HepG2 (cell line): ENCODE measurements around the gene ANKRD61. TPM values are rescaled to one million over a fixed set of nuclear protein-coding genes. Genes with fewer than 3 reads are reported as not detected.
"Not testable (repeated sequence)": the region's sequence is repeated elsewhere in the genome, so short reads cannot be mapped to it uniquely, and the experiment has no call there.

Experiments
- ATAC-seq: fragments of 200-7000 bp; cut with Tn5 transposase; 3 replicates; pipeline ENCODE4 v1.9.1; 2020; ENCODE audit warnings: mild to moderate bottlenecking, moderate library complexity
- BruUV-seq: library from RNA; stranded (reverse); fragments of 400-500 nt; replicated peaks from 2 replicates; lab custom pipeline; 2021; lab: Mats Ljungman, UMichigan
- CTCF ChIA-PET: fragments of 300-600 bp; formaldehyde crosslinking; extraction: SDS; loops from one replicate; lab custom pipeline; 2021; ENCODE audit warnings: low total read pairs, inconsistent platforms, low intra/inter-chr PET ratio; lab: Yijun Ruan, JAX
- POLR2A ChIA-PET: fragments of 350-600 bp; sonication (Branson Sonifier 250); formaldehyde crosslinking; loops from one replicate; lab custom pipeline; 2020; ENCODE audit warnings: antibody characterized with exemption, inconsistent platforms; lab: Yijun Ruan, JAX
- DNase-seq: peaks from one replicate; pipeline ENCODE4 v3.0.0-alpha.2; 2015; ENCODE audit warnings: low spot score
- FAIRE-seq: peaks from 3 replicates; lab custom pipeline; 2011; peaks lifted over from hg19 to GRCh38; lab: Jason Lieb, UNC
- H2AFZ ChIP-seq: one replicate; pipeline ENCODE4 v1.6.1; 2011; ENCODE audit warnings: low read length, inconsistent platforms
- H3K27ac ChIP-seq: fragments of 300-600 bp; 3 replicates; pipeline ENCODE4 v1.8.0; 2011; ENCODE audit warnings: mixed run types, mild to moderate bottlenecking, mixed read lengths, low read length, inconsistent platforms; ENCODE audit not compliant: insufficient read depth; ENCODE audit errors: extremely low read length
- H3K27me3 ChIP-seq, 2 experiments: fragments of 200-600 bp in 1 of 2; 2 replicates in 1 of 2; 3 replicates in 1 of 2; pipeline versions ENCODE4 v1.6.0 to v1.8.0; 2011; ENCODE audit warnings: low read length in 2 of 2, mild to moderate bottlenecking in 2 of 2, moderate library complexity in 2 of 2, inconsistent platforms in 1 of 2; ENCODE audit not compliant: insufficient read depth in 2 of 2, control insufficient read depth in 1 of 2
- H3K36me3 ChIP-seq, 2 experiments: fragments of 200-600 bp in 1 of 2; replicated peaks in 1 of 2; 2 replicates in 1 of 2; 3 replicates in 1 of 2; pipeline versions ENCODE4 v1.5.1 to v1.8.0; 2011; ENCODE audit warnings: low read length in 2 of 2, inconsistent platforms in 1 of 2; ENCODE audit not compliant: insufficient read depth in 2 of 2, control insufficient read depth in 1 of 2
- H3K4me1 ChIP-seq: 2 replicates; pipeline ENCODE4 v1.5.1; 2012; ENCODE audit warnings: low read length, inconsistent platforms; ENCODE audit not compliant: insufficient read depth
- H3K4me2 ChIP-seq: 2 replicates; pipeline ENCODE4 v1.6.0; 2011; ENCODE audit warnings: low read depth, low read length, inconsistent platforms
- H3K4me3 ChIP-seq, 3 experiments: fragments of 200-600 bp in 1 of 3; sonication (generic), shearing (Covaris generic) in 1 of 3; replicated peaks in 1 of 3; 2 replicates each; pipeline ENCODE4 v1.5.1; 2011 to 2016; ENCODE audit warnings: low read length in 3 of 3, inconsistent platforms in 2 of 3, low read depth in 2 of 3, mild to moderate bottlenecking in 2 of 3, control low read depth in 1 of 3, mixed read lengths in 1 of 3; ENCODE audit not compliant: insufficient read depth in 1 of 3
- H3K79me2 ChIP-seq: one replicate; pipeline ENCODE4 v1.6.1; 2011; ENCODE audit warnings: low read length, inconsistent platforms; ENCODE audit not compliant: insufficient read depth
- H3K9ac ChIP-seq: 2 replicates; pipeline ENCODE4 v1.6.0; 2011; ENCODE audit warnings: mild to moderate bottlenecking, low read depth, low read length, inconsistent platforms; ENCODE audit not compliant: insufficient read depth
- H3K9me3 ChIP-seq: 2 replicates; pipeline ENCODE4 v1.5.1; 2012; ENCODE audit warnings: mild to moderate bottlenecking, low read length
- H4K20me1 ChIP-seq: 2 replicates; pipeline ENCODE4 v1.6.0; 2011; ENCODE audit warnings: inconsistent platforms, mild to moderate bottlenecking, low read length, moderate library complexity; ENCODE audit not compliant: insufficient read depth
- POLR2G ChIP-seq: fragments of 200-400 bp; formaldehyde crosslinking; IDR thresholded peaks from 2 replicates; pipeline ENCODE4 v1.6.1; 2018; ENCODE audit warnings: mild to moderate bottlenecking, low read depth, low read length, moderate library complexity
- TBL1XR1 ChIP-seq: fragments of 150-350 bp; IDR thresholded peaks from 2 replicates; pipeline ENCODE4 v1.6.1; 2014; ENCODE audit warnings: borderline replicate concordance, low read length; ENCODE audit not compliant: partially characterized antibody
- WGBS: methylation state at CpG from one replicate; pipeline ENCODE4 v1.1.6; 2017; ENCODE audit warnings: low lambda C conversion rate; 5-methylcytosine and 5-hydroxymethylcytosine counted together
- in situ Hi-C: cut with HindIII; loops from 2 replicates; pipeline ENCODE4 v1.10.0; 2017; ENCODE audit warnings: low pct_unique_long_range_greater_than_20kb; ENCODE audit not compliant: extremely low pct_ligation_motif_present
- intact Hi-C: fragments of 100-400 bp; cut with micrococcal nuclease; formaldehyde crosslinking; loops from one replicate; pipeline ENCODE4 v1.10.0; 2022; ENCODE audit not compliant: unreplicated experiment
- polyA plus RNA-seq, 8 experiments: library from polyadenylated mRNA; depleted of rRNA in 3 of 8; stranded (reverse) in 7 of 8; unstranded in 1 of 8; fragments of >200 nt; fragmentation: Illumina TruSeq in 4 of 8; extraction: Trizol in 4 of 8; gene quantifications; 2 replicates each; pipeline versions ENCODE4 v1.2.1 to v1.2.3, GENCODE V29; 2011 to 2016; ENCODE audit warnings: low read depth in 4 of 8, missing spikeins in 1 of 8, mixed read lengths in 1 of 8; ENCODE audit not compliant: insufficient read depth in 1 of 8
- total RNA-seq, 5 experiments: library from RNA; depleted of rRNA; stranded (reverse); fragments of >200 nt; fragmentation: Illumina TruSeq; extraction: Trizol; gene quantifications; 2 replicates each; pipeline ENCODE4 v1.2.3, GENCODE V29; 2016; ENCODE audit warnings: low read depth in 1 of 5
- TF ChIP-seq, protein P1 (sequence below): sonication (generic); formaldehyde crosslinking; IDR thresholded peaks from 2 replicates; pipeline ENCODE4 v1.5.1; 2020; ENCODE audit warnings: mild to moderate bottlenecking, missing genetic modification reagents
- TF ChIP-seq, protein P2 (sequence below): sonication (generic); formaldehyde crosslinking; conservative IDR thresholded peaks from 2 replicates; pipeline ENCODE4 v1.4.0; 2020; ENCODE audit warnings: mild to moderate bottlenecking, missing genetic modification reagents, moderate library complexity
- TF ChIP-seq, protein P3 (sequence below): sonication (generic); formaldehyde crosslinking; IDR thresholded peaks from 2 replicates; pipeline ENCODE4 v1.4.0; 2020; ENCODE audit warnings: missing genetic modification reagents, mild to moderate bottlenecking, borderline replicate concordance
- TF ChIP-seq, protein P4 (sequence below): sonication (generic); formaldehyde crosslinking; IDR thresholded peaks from 2 replicates; pipeline ENCODE4 v1.4.0; 2020; ENCODE audit warnings: mild to moderate bottlenecking, missing genetic modification reagents, borderline replicate concordance
- TF ChIP-seq, protein P5 (sequence below): sonication (generic); formaldehyde crosslinking; IDR thresholded peaks from 2 replicates; pipeline ENCODE4 v1.8.0; 2023; ENCODE audit warnings: mild to moderate bottlenecking, missing genetic modification reagents

ANKRD61 gene
- total and polyA plus RNA-seq, 2 of the 13 experiments (the other 11 are each of a cell fraction or from before 2014, with no cell fraction given): 0.13 TPM; not detected in 1

DNA sequence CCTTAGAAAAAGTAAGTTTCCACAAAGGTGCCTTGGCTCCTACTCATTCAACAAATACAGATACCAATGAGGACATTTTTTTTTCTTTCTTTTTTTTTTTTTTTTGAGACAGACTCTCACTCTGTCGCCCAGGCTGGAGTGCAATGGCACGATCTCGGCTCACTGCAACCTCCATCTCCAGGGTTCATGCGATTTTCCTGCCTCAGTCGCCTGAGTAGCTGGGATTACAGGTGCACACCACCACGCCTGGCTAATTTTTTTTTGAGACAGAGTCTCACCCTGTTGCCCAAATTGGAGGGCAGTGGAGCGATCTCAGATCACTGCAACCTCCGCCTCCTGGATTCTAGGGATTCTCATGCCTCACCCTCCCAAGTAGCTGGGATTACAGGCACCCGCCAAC is 20.0 kb downstream of the ANKRD61 start:
- POLR2A ChIA-PET: interaction anchor here (1.0 to 1.5 kb wide), 3 partner anchors 9 to 43 kb away, joined by 3 to 5 read pairs (median 3); partner anchors contain the start of genes AIMP2 and PMS2
- not testable (repeated sequence) for FAIRE-seq
- TF ChIP-seq, protein P1, sequence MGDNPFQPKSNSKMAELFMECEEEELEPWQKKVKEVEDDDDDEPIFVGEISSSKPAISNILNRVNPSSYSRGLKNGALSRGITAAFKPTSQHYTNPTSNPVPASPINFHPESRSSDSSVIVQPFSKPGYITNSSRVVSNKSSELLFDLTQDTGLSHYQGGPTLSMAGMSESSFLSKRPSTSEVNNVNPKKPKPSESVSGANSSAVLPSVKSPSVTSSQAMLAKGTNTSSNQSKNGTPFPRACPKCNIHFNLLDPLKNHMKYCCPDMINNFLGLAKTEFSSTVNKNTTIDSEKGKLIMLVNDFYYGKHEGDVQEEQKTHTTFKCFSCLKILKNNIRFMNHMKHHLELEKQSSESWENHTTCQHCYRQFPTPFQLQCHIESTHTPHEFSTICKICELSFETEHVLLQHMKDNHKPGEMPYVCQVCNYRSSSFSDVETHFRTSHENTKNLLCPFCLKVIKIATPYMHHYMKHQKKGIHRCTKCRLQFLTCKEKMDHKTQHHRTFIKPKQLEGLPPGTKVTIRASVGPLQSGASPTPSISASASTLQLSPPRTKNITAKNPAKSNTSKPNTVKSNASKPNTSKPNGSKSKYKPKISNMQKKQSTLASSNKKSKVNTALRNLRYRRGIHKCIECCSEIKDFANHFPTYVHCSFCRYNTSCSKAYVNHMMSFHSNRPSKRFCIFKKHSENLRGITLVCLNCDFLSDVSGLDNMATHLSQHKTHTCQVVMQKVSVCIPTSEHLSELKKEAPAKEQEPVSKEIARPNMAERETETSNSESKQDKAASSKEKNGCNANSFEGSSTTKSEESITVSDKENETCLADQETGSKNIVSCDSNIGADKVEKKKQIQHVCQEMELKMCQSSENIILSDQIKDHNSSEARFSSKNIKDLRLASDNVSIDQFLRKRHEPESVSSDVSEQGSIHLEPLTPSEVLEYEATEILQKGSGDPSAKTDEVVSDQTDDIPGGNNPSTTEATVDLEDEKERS (CRISPR knock-in tag): 0 out of 2 replicates have a peak, but pooled peaks have one; percentile 7
- TF ChIP-seq, protein P2, sequence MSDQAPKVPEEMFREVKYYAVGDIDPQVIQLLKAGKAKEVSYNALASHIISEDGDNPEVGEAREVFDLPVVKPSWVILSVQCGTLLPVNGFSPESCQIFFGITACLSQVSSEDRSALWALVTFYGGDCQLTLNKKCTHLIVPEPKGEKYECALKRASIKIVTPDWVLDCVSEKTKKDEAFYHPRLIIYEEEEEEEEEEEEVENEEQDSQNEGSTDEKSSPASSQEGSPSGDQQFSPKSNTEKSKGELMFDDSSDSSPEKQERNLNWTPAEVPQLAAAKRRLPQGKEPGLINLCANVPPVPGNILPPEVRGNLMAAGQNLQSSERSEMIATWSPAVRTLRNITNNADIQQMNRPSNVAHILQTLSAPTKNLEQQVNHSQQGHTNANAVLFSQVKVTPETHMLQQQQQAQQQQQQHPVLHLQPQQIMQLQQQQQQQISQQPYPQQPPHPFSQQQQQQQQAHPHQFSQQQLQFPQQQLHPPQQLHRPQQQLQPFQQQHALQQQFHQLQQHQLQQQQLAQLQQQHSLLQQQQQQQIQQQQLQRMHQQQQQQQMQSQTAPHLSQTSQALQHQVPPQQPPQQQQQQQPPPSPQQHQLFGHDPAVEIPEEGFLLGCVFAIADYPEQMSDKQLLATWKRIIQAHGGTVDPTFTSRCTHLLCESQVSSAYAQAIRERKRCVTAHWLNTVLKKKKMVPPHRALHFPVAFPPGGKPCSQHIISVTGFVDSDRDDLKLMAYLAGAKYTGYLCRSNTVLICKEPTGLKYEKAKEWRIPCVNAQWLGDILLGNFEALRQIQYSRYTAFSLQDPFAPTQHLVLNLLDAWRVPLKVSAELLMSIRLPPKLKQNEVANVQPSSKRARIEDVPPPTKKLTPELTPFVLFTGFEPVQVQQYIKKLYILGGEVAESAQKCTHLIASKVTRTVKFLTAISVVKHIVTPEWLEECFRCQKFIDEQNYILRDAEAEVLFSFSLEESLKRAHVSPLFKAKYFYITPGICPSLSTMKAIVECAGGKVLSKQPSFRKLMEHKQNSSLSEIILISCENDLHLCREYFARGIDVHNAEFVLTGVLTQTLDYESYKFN (CRISPR knock-in tag): peak; percentile 13; the same call in 1 of the 2 replicates
- peak; percentile 4 for TF ChIP-seq TBL1XR1
- TF ChIP-seq, protein P3, sequence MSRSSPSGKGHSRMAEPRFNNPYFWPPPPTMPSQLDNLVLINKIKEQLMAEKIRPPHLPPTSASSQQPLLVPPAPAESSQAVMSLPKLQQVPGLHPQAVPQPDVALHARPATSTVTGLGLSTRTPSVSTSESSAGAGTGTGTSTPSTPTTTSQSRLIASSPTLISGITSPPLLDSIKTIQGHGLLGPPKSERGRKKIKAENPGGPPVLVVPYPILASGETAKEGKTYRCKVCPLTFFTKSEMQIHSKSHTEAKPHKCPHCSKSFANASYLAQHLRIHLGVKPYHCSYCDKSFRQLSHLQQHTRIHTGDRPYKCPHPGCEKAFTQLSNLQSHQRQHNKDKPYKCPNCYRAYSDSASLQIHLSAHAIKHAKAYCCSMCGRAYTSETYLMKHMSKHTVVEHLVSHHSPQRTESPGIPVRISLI (CRISPR knock-in tag): peak; percentile 85
- 0 out of 2 replicates have a peak, but pooled peaks have one; percentile 14 for TF ChIP-seq POLR2G
- TF ChIP-seq, protein P4, sequence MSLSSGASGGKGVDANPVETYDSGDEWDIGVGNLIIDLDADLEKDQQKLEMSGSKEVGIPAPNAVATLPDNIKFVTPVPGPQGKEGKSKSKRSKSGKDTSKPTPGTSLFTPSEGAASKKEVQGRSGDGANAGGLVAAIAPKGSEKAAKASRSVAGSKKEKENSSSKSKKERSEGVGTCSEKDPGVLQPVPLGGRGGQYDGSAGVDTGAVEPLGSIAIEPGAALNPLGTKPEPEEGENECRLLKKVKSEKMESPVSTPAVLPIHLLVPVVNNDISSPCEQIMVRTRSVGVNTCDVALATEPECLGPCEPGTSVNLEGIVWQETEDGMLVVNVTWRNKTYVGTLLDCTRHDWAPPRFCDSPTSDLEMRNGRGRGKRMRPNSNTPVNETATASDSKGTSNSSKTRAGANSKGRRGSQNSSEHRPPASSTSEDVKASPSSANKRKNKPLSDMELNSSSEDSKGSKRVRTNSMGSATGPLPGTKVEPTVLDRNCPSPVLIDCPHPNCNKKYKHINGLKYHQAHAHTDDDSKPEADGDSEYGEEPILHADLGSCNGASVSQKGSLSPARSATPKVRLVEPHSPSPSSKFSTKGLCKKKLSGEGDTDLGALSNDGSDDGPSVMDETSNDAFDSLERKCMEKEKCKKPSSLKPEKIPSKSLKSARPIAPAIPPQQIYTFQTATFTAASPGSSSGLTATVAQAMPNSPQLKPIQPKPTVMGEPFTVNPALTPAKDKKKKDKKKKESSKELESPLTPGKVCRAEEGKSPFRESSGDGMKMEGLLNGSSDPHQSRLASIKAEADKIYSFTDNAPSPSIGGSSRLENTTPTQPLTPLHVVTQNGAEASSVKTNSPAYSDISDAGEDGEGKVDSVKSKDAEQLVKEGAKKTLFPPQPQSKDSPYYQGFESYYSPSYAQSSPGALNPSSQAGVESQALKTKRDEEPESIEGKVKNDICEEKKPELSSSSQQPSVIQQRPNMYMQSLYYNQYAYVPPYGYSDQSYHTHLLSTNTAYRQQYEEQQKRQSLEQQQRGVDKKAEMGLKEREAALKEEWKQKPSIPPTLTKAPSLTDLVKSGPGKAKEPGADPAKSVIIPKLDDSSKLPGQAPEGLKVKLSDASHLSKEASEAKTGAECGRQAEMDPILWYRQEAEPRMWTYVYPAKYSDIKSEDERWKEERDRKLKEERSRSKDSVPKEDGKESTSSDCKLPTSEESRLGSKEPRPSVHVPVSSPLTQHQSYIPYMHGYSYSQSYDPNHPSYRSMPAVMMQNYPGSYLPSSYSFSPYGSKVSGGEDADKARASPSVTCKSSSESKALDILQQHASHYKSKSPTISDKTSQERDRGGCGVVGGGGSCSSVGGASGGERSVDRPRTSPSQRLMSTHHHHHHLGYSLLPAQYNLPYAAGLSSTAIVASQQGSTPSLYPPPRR (CRISPR knock-in tag): 0 out of 2 replicates have a peak, but pooled peaks have one; percentile 2
- TF ChIP-seq, protein P5, sequence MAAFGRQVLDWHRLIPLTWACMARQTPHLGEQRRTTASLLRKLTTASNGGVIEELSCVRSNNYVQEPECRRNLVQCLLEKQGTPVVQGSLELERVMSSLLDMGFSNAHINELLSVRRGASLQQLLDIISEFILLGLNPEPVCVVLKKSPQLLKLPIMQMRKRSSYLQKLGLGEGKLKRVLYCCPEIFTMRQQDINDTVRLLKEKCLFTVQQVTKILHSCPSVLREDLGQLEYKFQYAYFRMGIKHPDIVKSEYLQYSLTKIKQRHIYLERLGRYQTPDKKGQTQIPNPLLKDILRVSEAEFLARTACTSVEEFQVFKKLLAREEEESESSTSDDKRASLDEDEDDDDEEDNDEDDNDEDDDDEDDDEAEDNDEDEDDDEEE: 0 out of 2 replicates have a peak, but pooled peaks have one; percentile 22

More for the DNA sequence above, 20.0 kb downstream of the ANKRD61 start:
- Histone ChIP-seq H3K36me3 (peaks cover 17 to 40% of the 10 kb centered on the region in 2 experiments), H4K20me1 (peaks cover 14% of the 10 kb centered on the region; the same call in 1 of the 2 replicates), H3K4me1 (peaks cover 34% of the 10 kb centered on the region), H3K79me2 (peaks cover 17% of the 10 kb centered on the region), H3K9ac (peak overlapping the region; percentile 16; the same call in 1 of the 2 replicates), H3K4me2 (peak overlapping the region; percentile 38; the same call in 1 of the 2 replicates), H3K27ac (peak overlapping the region; percentile 74)
- H3K4me3 ChIP-seq, H2AFZ ChIP-seq, DNase-seq, intact Hi-C loops, in situ Hi-C loops, H3K27me3 ChIP-seq, BruUV-seq, H3K9me3 ChIP-seq: not testable (repeated sequence)
- CTCF ChIA-PET: interaction anchor here (0.9 kb wide), 1 partner anchor 25 kb away, joined by 3 read pairs; no protein-coding TSS in a partner anchor
- 65% methylated on average over 9 of the region's 9 CpGs for WGBS
- peak; percentile 5; the same call in 2 of the 3 replicates for ATAC-seq
